Muscle layer of colon (tissue), 2 donors: ENCODE data around the gene OR5M8.

Source experiments
- H3K27ac ChIP-seq: one replicate; pipeline ENCODE4 v1.7.0; 2013; ENCODE audit warnings: low read depth, mild to moderate bottlenecking, low read length, moderate library complexity
- H3K27me3 ChIP-seq, 2 donors: one replicate each; pipeline ENCODE4 v1.7.0; 2013; ENCODE audit warnings: low read length in 2 of 2, mild to moderate bottlenecking in 2 of 2; ENCODE audit not compliant: insufficient read depth in 2 of 2, control insufficient read depth in 1 of 2
- H3K36me3 ChIP-seq: one replicate; pipeline ENCODE4 v1.7.0; 2013; ENCODE audit warnings: mild to moderate bottlenecking, low read length; ENCODE audit not compliant: insufficient read depth
- H3K4me1 ChIP-seq: one replicate; pipeline ENCODE4 v1.7.0; 2013; ENCODE audit warnings: mild to moderate bottlenecking, low read length; ENCODE audit not compliant: insufficient read depth
- H3K4me3 ChIP-seq, 2 donors: one replicate each; pipeline ENCODE4 v1.7.0; 2013; ENCODE audit warnings: low read length in 2 of 2, low read depth in 1 of 2, mild to moderate bottlenecking in 1 of 2, moderate library complexity in 1 of 2
- H3K9ac ChIP-seq: one replicate; pipeline ENCODE4 v1.7.0; 2013; ENCODE audit warnings: low read length
- H3K9me3 ChIP-seq: one replicate; pipeline ENCODE4 v1.7.0; 2013; ENCODE audit warnings: mild to moderate bottlenecking, low read length
- donor health status: abdominal sarcoma.
- donor health status: Adenocarcinoma of cecum.

The OR5M8 gene

DNA sequence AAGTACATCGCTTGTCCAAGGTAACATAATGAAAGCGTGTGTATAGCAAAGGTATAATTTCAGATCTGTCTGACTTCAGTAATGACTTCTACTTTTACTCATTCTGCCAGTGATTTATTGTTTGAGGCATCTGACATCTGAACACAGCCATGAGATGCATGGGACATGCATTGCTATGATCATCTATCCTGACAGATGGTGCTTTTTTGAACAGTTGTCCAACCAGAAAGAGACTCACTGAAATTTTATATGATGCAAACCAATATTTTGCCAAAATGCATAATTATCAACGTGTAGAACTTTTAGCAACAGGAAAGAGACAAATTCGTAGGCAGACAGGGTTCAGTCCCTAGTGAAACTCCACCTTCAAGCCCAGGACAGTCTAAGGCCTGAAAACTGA is 37.6 kb downstream of the OR5M8 start:
- H3K36me3 ChIP-seq: no peaks in the 10 kb centered on the region
- H3K27ac ChIP-seq: no peak overlapping the region
- H3K4me1 ChIP-seq: no peaks in the 10 kb centered on the region
- H3K27me3 ChIP-seq: no peaks in the 10 kb centered on the region
- H3K9me3 ChIP-seq: no peaks in the 10 kb centered on the region
- H3K4me3 ChIP-seq: no peak overlapping the region
- H3K9ac ChIP-seq: no peak overlapping the region
